Esophagus squamous epithelium (tissue), 5 donors: Measurements from ENCODE around the gene ATRNL1. TPM values are rescaled to one million over a fixed set of nuclear protein-coding genes. Genes with fewer than 3 reads are reported as not detected.

Experiments
- DNase-seq: peaks from one replicate; lab custom pipeline; 2025; lab: John Stamatoyannopoulos, UW
- H3K27ac ChIP-seq, 4 donors: fragments of 200-600 bp; sonication (generic); one replicate each; pipeline ENCODE4 v1.5.1; 2016 to 2019; ENCODE audit warnings: mild to moderate bottlenecking in 1 of 4
- H3K27me3 ChIP-seq, 4 donors: fragments of 200-600 bp; sonication (generic); 1 replicate in 3 of 4; 2 replicates in 1 of 4; pipeline versions ENCODE4 v1.5.1 to v1.6.0; 2017 to 2021; ENCODE audit warnings: antibody characterized with exemption in 1 of 4
- H3K36me3 ChIP-seq, 3 donors: fragments of 200-600 bp; sonication (generic); one replicate each; pipeline ENCODE4 v1.5.1; 2016 to 2019
- H3K4me1 ChIP-seq, 3 donors: fragments of 200-600 bp; sonication (generic); one replicate each; pipeline ENCODE4 v1.5.1; 2017 to 2019
- H3K4me3 ChIP-seq, 4 donors: fragments of 200-600 bp; sonication (generic); 1 replicate in 3 of 4; 2 replicates in 1 of 4; pipeline ENCODE4 v1.5.1; 2016 to 2019; ENCODE audit warnings: mild to moderate bottlenecking in 2 of 4, moderate library complexity in 1 of 4
- H3K9me3 ChIP-seq, 3 donors: fragments of 200-600 bp; sonication (generic); one replicate each; pipeline ENCODE4 v1.5.1; 2016 to 2019
- CTCF ChIP-seq, 6 experiments: fragments of 450-650 bp in 4 of 6; fragments of 200-600 bp in 2 of 6; sonication (generic) in 2 of 6; IDR thresholded peaks; one replicate each; pipeline ENCODE4 v1.5.1; 2016 to 2019; ENCODE audit warnings: antibody characterized with exemption in 6 of 6, mild to moderate bottlenecking in 4 of 6, moderate library complexity in 4 of 6
- POLR2A ChIP-seq, 4 donors: fragments of 450-650 bp; IDR thresholded peaks; one replicate each; pipeline ENCODE4 v1.6.1; 2017; ENCODE audit warnings: antibody characterized with exemption in 4 of 4, mild to moderate bottlenecking in 4 of 4, moderate library complexity in 3 of 4
- WGBS, 2 donors: methylation state at CpG; one replicate each; pipeline ENCODE4 v1.1.5; 2018; 5-methylcytosine and 5-hydroxymethylcytosine counted together
- intact Hi-C: fragments of 100-400 bp; cut with DNase I; formaldehyde crosslinking; loops from one replicate; pipeline ENCODE4 v1.15.0; 2022
- total RNA-seq, 4 donors: library from RNA; depleted of rRNA; stranded (reverse); fragments of >200 nt; gene quantifications; one replicate each; pipeline ENCODE4 v1.1.0, GENCODE V29; 2016
- donor health status: DM: yes; HTN: yes; CAD: no.

ATRNL1 gene
- total RNA-seq, 4 donors from 2014 or later: 0.64 to 15.1 (median 2.6) TPM

- no peak for TF ChIP-seq POLR2A (IDR thresholded peaks at IDR 0.05)
- no peak for TF ChIP-seq CTCF (IDR thresholded peaks at IDR 0.05)
- DNase-seq: no peak
- 76 to 78% methylated on average over 5 of the region's 5 CpGs for WGBS, 2 donors
Measured at GRCh38 chr10:115953281-115953680, 860.1 kb downstream of the ATRNL1 start.

GRCh38 chr10:115953968-115954367 lies 860.8 kb downstream of the ATRNL1 start:
- Histone ChIP-seq H3K27ac (no peak overlapping the region), H3K27me3 (no peaks in the 10 kb centered on the region), H3K36me3 (no peaks in the 10 kb centered on the region), H3K9me3 (no peaks in the 10 kb centered on the region), H3K4me3 (no peak overlapping the region), H3K4me1 (no peaks in the 10 kb centered on the region)
- no peak for DNase-seq
- 80 to 90% methylated on average over 7 of the region's 7 CpGs for WGBS, 2 donors
- no peak for TF ChIP-seq CTCF (IDR thresholded peaks at IDR 0.05)
- no peak for TF ChIP-seq POLR2A (IDR thresholded peaks at IDR 0.05)
- intact Hi-C loops: no loop called here

More at GRCh38 chr10:115953281-115953680, 860.1 kb downstream of the ATRNL1 start:
- H3K36me3 ChIP-seq: no peaks in the 10 kb centered on the region
- H3K9me3 ChIP-seq: no peaks in the 10 kb centered on the region
- no peak overlapping the region for H3K4me3 ChIP-seq
- intact Hi-C loops: no loop called here
- H3K27me3 ChIP-seq: no peaks in the 10 kb centered on the region
- H3K27ac ChIP-seq: no peak overlapping the region
- H3K4me1 ChIP-seq: no peaks in the 10 kb centered on the region

- no peak for DNase-seq
- WGBS, 2 donors: 61 to 72% methylated on average over 5 of the region's 5 CpGs
- H3K27ac ChIP-seq: no peak overlapping the region
- H3K27me3 ChIP-seq: no peaks in the 10 kb centered on the region
- H3K4me1 ChIP-seq: no peaks in the 10 kb centered on the region
- H3K36me3 ChIP-seq: no peaks in the 10 kb centered on the region
- intact Hi-C loops: no loop called here
- TF ChIP-seq POLR2A (IDR thresholded peaks at IDR 0.05) (no peak), CTCF (IDR thresholded peaks at IDR 0.05) (no peak)
- no peak overlapping the region for H3K4me3 ChIP-seq
- no peaks in the 10 kb centered on the region for H3K9me3 ChIP-seq
Measured at GRCh38 chr10:115956225-115957011, 863.3 kb downstream of the ATRNL1 start.

- intact Hi-C loops: no loop called here
- DNase-seq: no peak
- WGBS, 2 donors: 73 to 84% methylated on average over 2 of the region's 2 CpGs
Measured at GRCh38 chr10:115957012-115957399, 863.8 kb downstream of the ATRNL1 start.

More at GRCh38 chr10:115957012-115957399, 863.8 kb downstream of the ATRNL1 start:
- no peaks in the 10 kb centered on the region for H3K9me3 ChIP-seq
- no peaks in the 10 kb centered on the region for H3K27me3 ChIP-seq
- TF ChIP-seq POLR2A (IDR thresholded peaks at IDR 0.05) (no peak), CTCF (IDR thresholded peaks at IDR 0.05) (no peak)
- no peak overlapping the region for H3K27ac ChIP-seq
- H3K4me3 ChIP-seq: no peak overlapping the region
- H3K4me1 ChIP-seq: no peaks in the 10 kb centered on the region
- H3K36me3 ChIP-seq: no peaks in the 10 kb centered on the region
